ENCODE results near the gene GATC. TPM values are rescaled to one million over a fixed set of nuclear protein-coding genes. Genes with fewer than 3 reads are reported as not detected.

The GATC gene
- total and polyA plus RNA-seq, 10 of the 15 experiments (the other 5 are each of a cell fraction or from before 2014, with no cell fraction given): 5.1 to 40.3 (median 22.9) TPM

DNA sequence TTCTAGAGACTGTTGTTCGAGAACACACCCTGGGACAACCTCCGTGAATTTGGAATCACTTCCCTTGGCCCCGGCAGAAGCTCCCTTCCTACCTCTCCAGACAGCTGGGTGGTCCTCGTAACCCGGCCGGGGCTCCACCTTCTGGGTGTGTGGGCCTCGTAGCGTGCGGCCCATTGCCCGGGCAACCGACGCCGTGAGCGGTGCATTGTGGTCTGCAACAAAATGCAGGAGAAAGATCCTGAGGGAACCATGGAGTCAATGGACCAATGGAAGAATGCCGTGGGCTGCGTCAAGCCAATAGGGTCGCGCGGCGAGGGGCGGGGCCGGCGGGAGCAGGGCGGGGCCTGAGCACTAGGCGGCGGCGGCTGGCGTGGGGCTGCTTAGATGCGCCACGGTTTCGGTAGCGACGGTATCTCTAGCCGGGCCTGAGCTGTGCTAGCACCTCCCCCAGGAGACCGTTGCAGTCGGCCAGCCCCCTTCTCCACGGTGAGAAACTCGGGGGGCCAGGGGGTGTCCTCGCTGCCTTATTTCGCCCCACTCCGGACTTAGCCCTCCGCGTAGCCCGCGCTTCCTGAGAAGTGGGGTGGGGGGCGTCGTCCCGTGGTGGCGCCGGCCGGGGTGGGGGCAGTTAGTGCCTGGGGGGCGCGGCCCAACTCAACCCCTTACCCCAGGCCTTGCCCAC is 49.6 kb downstream of the GATC start, which contains the start of gene DYNLL1:
Gene DYNLL1 (plus strand): TSS at position 383 of the 682 bp plus-strand sequence. CDS start 309 bp downstream, outside the sequence.
- Histone ChIP-seq H3K4me2 (ENCODE audit: control insufficient read depth, insufficient read depth) (peak within 1 kb of the TSS; percentile 96), H3K79me2 (ENCODE audit: control insufficient read depth, insufficient read depth, low read length) (peaks cover 30% of the 10 kb centered on the region), H4K20me1 (ENCODE audit: control insufficient read depth, insufficient read depth) (0 out of 2 replicates have a peak, but pooled peaks cover 4% of the 10 kb centered on the region), H3K4me1 (ENCODE audit: control insufficient read depth, insufficient read depth, low read length) (peaks cover 4% of the 10 kb centered on the region), H3K9ac (ENCODE audit: control insufficient read depth, insufficient read depth, low read length) (peak within 1 kb of the TSS; percentile 85), H3K27me3 (replicated peaks in 1 of 2; ENCODE audit: control insufficient read depth in 2 of 2, insufficient read depth in 2 of 2, low read length in 1 of 2) (no peaks in the 10 kb centered on the region), H3K4me3 (peak within 1 kb of the TSS; percentile 99), H3K9me3 (replicated peaks; ENCODE audit: control insufficient read depth, insufficient read depth, low read length) (no peaks in the 10 kb centered on the region), H2AFZ (ENCODE audit: control insufficient read depth, low read depth, low read length) (peak within 1 kb of the TSS; percentile 91), H3K27ac (ENCODE audit: control insufficient read depth, insufficient read depth) (peak within 1 kb of the TSS; percentile 77), H3K36me3 (ENCODE audit: control insufficient read depth in 2 of 2, insufficient read depth in 2 of 2, low read length in 1 of 2) (peaks cover 0 to 9% of the 10 kb centered on the region in 2 experiments; a peak in 2 of 4 replicates)
- WGBS (ENCODE audit: insufficient coverage, insufficient replicate concordance, low lambda C conversion rate, missing lambda C conversion rate): 1% methylated on average over 40 of the region's 53 CpGs
- intact Hi-C loops (cut with micrococcal nuclease; ENCODE audit: unreplicated experiment): loop anchor here (2.0 kb wide), 1 partner anchor 27 kb away; the partner anchor contains the start of gene SRSF9
- POLR2A ChIA-PET: interaction anchor here (0.6 to 1.9 kb wide), 10 partner anchors 9 to 83 kb away, joined by 3 to 11 read pairs (median 3); partner anchors contain the start of genes COQ5 and COX6A1
- DNase-seq (ENCODE audit: low read depth, low spot score) (peak; percentile 93), ATAC-seq (peak; percentile 97), FAIRE-seq (peak; percentile 100)
- RAD21 ChIA-PET (ENCODE audit: unreplicated experiment): interaction anchor here (0.7 to 2.5 kb wide), 10 partner anchors 27 to 194 kb away, joined by 3 to 16 read pairs (median 3); partner anchors contain the start of genes COQ5, POP5 and SIRT4
- in situ Hi-C loops (cut with MboI): no loop called here
- SMC1A ChIA-PET (ENCODE audit: uncharacterized antibody, unreplicated experiment): interaction anchor here (0.9 to 2.4 kb wide), 5 partner anchors 27 to 65 kb away, joined by 3 to 10 read pairs (median 6); partner anchors contain the start of genes COQ5 and SRSF9
- no TSS peak for BruUV-seq (replicated peaks)
- CTCF ChIA-PET: interaction anchor here (0.6 to 2.1 kb wide), 13 partner anchors 13 to 57 kb away, joined by 3 to 11 read pairs (median 5); partner anchors contain the start of genes COQ5 and SRSF9
- TF ChIP-seq BRCA1 (IDR thresholded peaks at IDR 0.05; ENCODE audit: low read depth, low read length) (no peak), NFYA (IDR thresholded peaks at IDR 0.05; ENCODE audit: borderline replicate concordance, low read depth, low read length) (peak; percentile 24; the same call in 1 of the 2 replicates), IRF4 (IDR thresholded peaks at IDR 0.05; ENCODE audit: low read depth, low read length) (no peak), STAT3 (IDR thresholded peaks at IDR 0.05; ENCODE audit: low read depth, low read length) (no peak), KDM1A (IDR thresholded peaks at IDR 0.05; ENCODE audit: borderline replicate concordance) (no peak), TCF7 (IDR thresholded peaks at IDR 0.05; ENCODE audit: borderline replicate concordance) (no peak), HCFC1 (IDR thresholded peaks at IDR 0.05; ENCODE audit: low read length) (no peak; the same call in 1 of the 2 replicates), TBL1XR1 (IDR thresholded peaks at IDR 0.05; ENCODE audit: low read depth, low read length) (no peak), SPI1 (IDR thresholded peaks at IDR 0.05; ENCODE audit: borderline replicate concordance, insufficient read depth, low read depth, low read length) (no peak), NRF1 (conservative IDR thresholded peaks at IDR 0.05; ENCODE audit: low read depth, low read length) (no peak), ESRRA (IDR thresholded peaks at IDR 0.05; ENCODE audit: low read length) (no peak), RCOR1 (conservative IDR thresholded peaks at IDR 0.05; ENCODE audit: low read depth, low read length) (no peak), IKZF2 (IDR thresholded peaks at IDR 0.05) (peak; percentile 15 to 22; a peak in 2 of 4 replicates), TCF12 (IDR thresholded peaks at IDR 0.05; ENCODE audit: low read depth, low read length) (peak; percentile 87), MTA2 (IDR thresholded peaks at IDR 0.05; ENCODE audit: low read depth) (no peak), GATAD2B (conservative IDR thresholded peaks at IDR 0.05; ENCODE audit: low read depth) (no peak)
- TF ChIP-seq, protein P1, sequence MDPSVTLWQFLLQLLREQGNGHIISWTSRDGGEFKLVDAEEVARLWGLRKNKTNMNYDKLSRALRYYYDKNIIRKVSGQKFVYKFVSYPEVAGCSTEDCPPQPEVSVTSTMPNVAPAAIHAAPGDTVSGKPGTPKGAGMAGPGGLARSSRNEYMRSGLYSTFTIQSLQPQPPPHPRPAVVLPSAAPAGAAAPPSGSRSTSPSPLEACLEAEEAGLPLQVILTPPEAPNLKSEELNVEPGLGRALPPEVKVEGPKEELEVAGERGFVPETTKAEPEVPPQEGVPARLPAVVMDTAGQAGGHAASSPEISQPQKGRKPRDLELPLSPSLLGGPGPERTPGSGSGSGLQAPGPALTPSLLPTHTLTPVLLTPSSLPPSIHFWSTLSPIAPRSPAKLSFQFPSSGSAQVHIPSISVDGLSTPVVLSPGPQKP (IDR thresholded peaks at IDR 0.05; ENCODE audit: low read depth, low read length): no peak
- TF ChIP-seq, protein P2, sequence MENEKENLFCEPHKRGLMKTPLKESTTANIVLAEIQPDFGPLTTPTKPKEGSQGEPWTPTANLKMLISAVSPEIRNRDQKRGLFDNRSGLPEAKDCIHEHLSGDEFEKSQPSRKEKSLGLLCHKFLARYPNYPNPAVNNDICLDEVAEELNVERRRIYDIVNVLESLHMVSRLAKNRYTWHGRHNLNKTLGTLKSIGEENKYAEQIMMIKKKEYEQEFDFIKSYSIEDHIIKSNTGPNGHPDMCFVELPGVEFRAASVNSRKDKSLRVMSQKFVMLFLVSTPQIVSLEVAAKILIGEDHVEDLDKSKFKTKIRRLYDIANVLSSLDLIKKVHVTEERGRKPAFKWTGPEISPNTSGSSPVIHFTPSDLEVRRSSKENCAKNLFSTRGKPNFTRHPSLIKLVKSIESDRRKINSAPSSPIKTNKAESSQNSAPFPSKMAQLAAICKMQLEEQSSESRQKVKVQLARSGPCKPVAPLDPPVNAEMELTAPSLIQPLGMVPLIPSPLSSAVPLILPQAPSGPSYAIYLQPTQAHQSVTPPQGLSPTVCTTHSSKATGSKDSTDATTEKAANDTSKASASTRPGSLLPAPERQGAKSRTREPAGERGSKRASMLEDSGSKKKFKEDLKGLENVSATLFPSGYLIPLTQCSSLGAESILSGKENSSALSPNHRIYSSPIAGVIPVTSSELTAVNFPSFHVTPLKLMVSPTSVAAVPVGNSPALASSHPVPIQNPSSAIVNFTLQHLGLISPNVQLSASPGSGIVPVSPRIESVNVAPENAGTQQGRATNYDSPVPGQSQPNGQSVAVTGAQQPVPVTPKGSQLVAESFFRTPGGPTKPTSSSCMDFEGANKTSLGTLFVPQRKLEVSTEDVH (IDR thresholded peaks at IDR 0.05; ENCODE audit: low read depth, partially characterized antibody): no peak

Data from GM12878 (cell line).